ENCODE results near the gene SMAD5. TPM values are rescaled to one million over a fixed set of nuclear protein-coding genes. Genes with fewer than 3 reads are reported as not detected.

SMAD5 gene
- total and polyA plus RNA-seq, 2 of the 8 experiments (the other 6 are each of a cell fraction or from before 2014, with no cell fraction given) = 30.2 to 60.5 TPM

GRCh38 chr5:136120529-136120928 lies 12.1 kb upstream of the SMAD5 start:
- 95% methylated on average over 5 of the region's 5 CpGs; no CpG with 5 or more reads in 1 of the 2 experiments for WGBS, 2 experiments (ENCODE audit: extremely low coverage in 1 of 2, insufficient coverage in 1 of 2, insufficient read length in 1 of 2, insufficient replicate concordance in 2 of 2, low coverage in 1 of 2, low lambda C conversion rate in 2 of 2, missing lambda C conversion rate in 1 of 2)
- Histone ChIP-seq H3K4me1 (replicated peaks in 1 of 4; ENCODE audit: control insufficient read depth in 3 of 4, insufficient read depth in 4 of 4, low read length in 3 of 4) (no peaks in the 10 kb centered on the region), H3K4me2 (ENCODE audit: insufficient read depth in 1 of 2, low read depth in 2 of 2, low read length in 2 of 2) (no peak overlapping the region), H3K23me2 (ENCODE audit: low read depth, low read length) (no peaks in the 10 kb centered on the region), H2AK5ac (ENCODE audit: low read depth, low read length) (no peak overlapping the region), H2BK12ac (ENCODE audit: low read depth, low read length) (no peak overlapping the region), H3K56ac (replicated peaks; ENCODE audit: insufficient read length, low read depth, low read length) (no peak overlapping the region), H3K36me3 (ENCODE audit: control insufficient read depth in 2 of 4, insufficient read depth in 4 of 4, low read length in 3 of 4) (no peaks in the 10 kb centered on the region), H2BK120ac (replicated peaks; ENCODE audit: low read depth, low read length) (no peak overlapping the region), H4K20me1 (replicated peaks in 1 of 2; ENCODE audit: control insufficient read depth in 1 of 2, insufficient read depth in 2 of 2, low read length in 2 of 2) (no peaks in the 10 kb centered on the region), H3K27me3 (replicated peaks in 1 of 4; ENCODE audit: control insufficient read depth in 3 of 4, extremely low read depth in 1 of 4, insufficient read depth in 3 of 4, low read length in 3 of 4) (no peaks in the 10 kb centered on the region; a peak in 1 of 7 replicates), H2BK15ac (ENCODE audit: low read length) (no peak overlapping the region), H3K14ac (ENCODE audit: insufficient read length) (no peak overlapping the region), H4K5ac (ENCODE audit: insufficient read length, low read depth, low read length) (no peak overlapping the region), H3K9ac (replicated peaks in 1 of 4; ENCODE audit: extremely low read depth in 1 of 4, low read depth in 3 of 4, low read length in 3 of 4) (no peak overlapping the region), H2BK5ac (ENCODE audit: low read depth, low read length) (no peak overlapping the region), H3K4me3 (ENCODE audit: extremely low read depth in 1 of 4, insufficient read depth in 2 of 4, low read depth in 3 of 4, low read length in 4 of 4) (no peak overlapping the region), H3K9me3 (ENCODE audit: insufficient read depth in 2 of 2, low read depth in 1 of 2, low read length in 1 of 2) (no peaks in the 10 kb centered on the region), H4K8ac (ENCODE audit: extremely low read depth, insufficient read depth, low read length) (no peak overlapping the region), H4K91ac (replicated peaks; ENCODE audit: insufficient read length, low read length) (no peak overlapping the region), H3K79me2 (ENCODE audit: control insufficient read depth in 1 of 2, insufficient read depth in 2 of 2, low read length in 2 of 2) (no peaks in the 10 kb centered on the region), H2AFZ (ENCODE audit: low read length) (no peak overlapping the region), H2BK20ac (ENCODE audit: low read length) (no peak overlapping the region), H3K18ac (ENCODE audit: extremely low read depth, low read length) (no peak overlapping the region), H3K4ac (replicated peaks; ENCODE audit: insufficient read length, low read depth, low read length) (no peak overlapping the region), H3K27ac (ENCODE audit: low read depth, low read length) (no peak overlapping the region), H3K79me1 (ENCODE audit: low read depth, low read length) (no peaks in the 10 kb centered on the region), H3K23ac (ENCODE audit: insufficient read length) (no peak overlapping the region)
- DNase-seq (ENCODE audit: low read depth in 1 of 2, low spot score in 2 of 2) = no peak
- ChIA-PET CTCF (ENCODE audit: partially characterized antibody) (interaction anchor here (0.9 to 1.9 kb wide), 2 partner anchors 9 to 12 kb away, joined by 4 read pairs; partner anchors contain the start of gene SMAD5), POLR2A (ENCODE audit: partially characterized antibody) (no interaction called here)
- FAIRE-seq = no peak
- TF ChIP-seq RNF2 (IDR thresholded peaks at IDR 0.05; ENCODE audit: borderline replicate concordance, low read depth, low read length, missing control alignments, poor library complexity, severe bottlenecking) (no peak), JUN (IDR thresholded peaks at IDR 0.05; ENCODE audit: low read depth, low read length) (no peak), RAD21 (IDR thresholded peaks at IDR 0.05 in 1 of 2, conservative IDR thresholded peaks at IDR 0.05 in 1 of 2; ENCODE audit: low read depth in 2 of 2, low read length in 2 of 2) (no peak), CTBP2 (IDR thresholded peaks at IDR 0.05; ENCODE audit: borderline replicate concordance, insufficient read depth, insufficient read length, low read length) (no peak), MAFK (IDR thresholded peaks at IDR 0.05; ENCODE audit: low read depth, low read length) (no peak), GTF2F1 (IDR thresholded peaks at IDR 0.05; ENCODE audit: borderline replicate concordance, low read depth, low read length) (no peak), TCF12 (IDR thresholded peaks at IDR 0.05; ENCODE audit: low read depth, low read length) (no peak), RBBP5 (IDR thresholded peaks at IDR 0.05; ENCODE audit: borderline replicate concordance, low read depth, low read length) (no peak), CTCF (IDR thresholded peaks at IDR 0.05; ENCODE audit: control extremely low read depth in 1 of 3, insufficient read depth in 1 of 3, low read depth in 1 of 3, low read length in 3 of 3) (no peak), SIRT6 (IDR thresholded peaks at IDR 0.05; ENCODE audit: low read length) (no peak), ASH2L (IDR thresholded peaks at IDR 0.05; ENCODE audit: low read length) (no peak), SP1 (IDR thresholded peaks at IDR 0.05; ENCODE audit: low read depth, low read length) (no peak)

Measured in H1 (cell line).